ENCODE measurements around the gene PI16.

DNA sequence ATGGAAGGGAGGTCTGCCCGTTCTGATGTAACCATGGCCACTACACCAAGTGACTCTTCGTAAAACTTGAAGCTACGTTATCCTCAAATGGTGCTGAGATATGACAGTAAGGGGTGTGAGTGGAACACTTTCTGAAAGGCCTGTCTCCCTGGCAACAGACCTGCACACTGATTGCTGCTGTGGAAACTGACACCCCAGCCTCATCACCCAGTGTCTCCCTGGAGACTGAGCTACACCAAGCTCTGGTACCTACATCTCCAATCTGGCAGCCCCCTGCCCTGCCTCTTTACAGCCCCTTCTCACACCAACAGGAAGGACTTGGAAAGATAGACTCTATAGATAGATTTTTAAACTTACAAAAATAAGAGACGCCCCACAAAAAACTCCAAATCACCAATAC lies 13.2 kb downstream of the PI16 start:
- TF ChIP-seq, protein P1, sequence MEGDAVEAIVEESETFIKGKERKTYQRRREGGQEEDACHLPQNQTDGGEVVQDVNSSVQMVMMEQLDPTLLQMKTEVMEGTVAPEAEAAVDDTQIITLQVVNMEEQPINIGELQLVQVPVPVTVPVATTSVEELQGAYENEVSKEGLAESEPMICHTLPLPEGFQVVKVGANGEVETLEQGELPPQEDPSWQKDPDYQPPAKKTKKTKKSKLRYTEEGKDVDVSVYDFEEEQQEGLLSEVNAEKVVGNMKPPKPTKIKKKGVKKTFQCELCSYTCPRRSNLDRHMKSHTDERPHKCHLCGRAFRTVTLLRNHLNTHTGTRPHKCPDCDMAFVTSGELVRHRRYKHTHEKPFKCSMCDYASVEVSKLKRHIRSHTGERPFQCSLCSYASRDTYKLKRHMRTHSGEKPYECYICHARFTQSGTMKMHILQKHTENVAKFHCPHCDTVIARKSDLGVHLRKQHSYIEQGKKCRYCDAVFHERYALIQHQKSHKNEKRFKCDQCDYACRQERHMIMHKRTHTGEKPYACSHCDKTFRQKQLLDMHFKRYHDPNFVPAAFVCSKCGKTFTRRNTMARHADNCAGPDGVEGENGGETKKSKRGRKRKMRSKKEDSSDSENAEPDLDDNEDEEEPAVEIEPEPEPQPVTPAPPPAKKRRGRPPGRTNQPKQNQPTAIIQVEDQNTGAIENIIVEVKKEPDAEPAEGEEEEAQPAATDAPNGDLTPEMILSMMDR (optimal IDR thresholded peaks at IDR 0.05 in 1 of 3, IDR thresholded peaks at IDR 0.05 in 1 of 3, conservative IDR thresholded peaks at IDR 0.05 in 1 of 3; ENCODE audit: extremely low read depth in 1 of 3, insufficient read depth in 2 of 3, low read length in 3 of 3) = no peak
- TF ChIP-seq EZH2 (IDR thresholded peaks at IDR 0.05; ENCODE audit: low read length) = no peak

Measured in keratinocyte (primary cell).